ENCODE results near the gene SPARCL1. TPM values are rescaled to one million over a fixed set of nuclear protein-coding genes. Genes with fewer than 3 reads are reported as not detected.

Gene SPARCL1
- total RNA-seq, 4 donors from 2014 or later: 225 to 357 (median 273) TPM

DNA sequence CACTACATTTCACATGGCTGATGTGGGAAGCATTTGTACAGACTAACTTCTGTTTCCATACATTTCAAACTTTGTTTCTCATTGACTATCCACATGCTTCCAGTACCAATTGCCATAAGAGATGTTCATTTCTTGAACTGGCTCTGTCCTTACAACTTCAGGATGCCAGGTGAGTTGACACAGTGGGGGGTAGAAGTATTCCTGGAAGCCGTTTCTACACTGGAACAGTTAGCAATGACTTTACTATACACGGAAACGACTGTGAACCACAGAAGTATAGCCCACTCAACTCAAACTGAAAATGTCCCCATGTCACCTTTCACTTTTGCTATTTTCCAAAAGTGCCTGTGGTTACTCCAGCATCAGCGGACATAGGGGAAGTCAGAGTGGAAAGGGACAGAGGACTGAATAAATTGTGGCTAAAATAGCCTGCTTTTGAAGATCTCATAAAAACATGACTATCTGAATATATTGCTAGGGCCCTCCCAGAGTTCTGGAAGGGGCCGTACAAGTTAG is 41.2 kb upstream of the SPARCL1 start:
- ATAC-seq (no peak), DNase-seq (no peak)
- Histone ChIP-seq H3K4me3 (no peak overlapping the region), H3K36me3 (no peaks in the 10 kb centered on the region), H3K4me1 (no peaks in the 10 kb centered on the region), H3K9me3 (no peaks in the 10 kb centered on the region), H3K27ac (no peak overlapping the region), H3K27me3 (no peaks in the 10 kb centered on the region)
- intact Hi-C loops (cut with DNase I; ENCODE audit: low total_unique reads): no loop called here
- TF ChIP-seq POLR2A (IDR thresholded peaks at IDR 0.05): no peak
- TF ChIP-seq, protein P1, sequence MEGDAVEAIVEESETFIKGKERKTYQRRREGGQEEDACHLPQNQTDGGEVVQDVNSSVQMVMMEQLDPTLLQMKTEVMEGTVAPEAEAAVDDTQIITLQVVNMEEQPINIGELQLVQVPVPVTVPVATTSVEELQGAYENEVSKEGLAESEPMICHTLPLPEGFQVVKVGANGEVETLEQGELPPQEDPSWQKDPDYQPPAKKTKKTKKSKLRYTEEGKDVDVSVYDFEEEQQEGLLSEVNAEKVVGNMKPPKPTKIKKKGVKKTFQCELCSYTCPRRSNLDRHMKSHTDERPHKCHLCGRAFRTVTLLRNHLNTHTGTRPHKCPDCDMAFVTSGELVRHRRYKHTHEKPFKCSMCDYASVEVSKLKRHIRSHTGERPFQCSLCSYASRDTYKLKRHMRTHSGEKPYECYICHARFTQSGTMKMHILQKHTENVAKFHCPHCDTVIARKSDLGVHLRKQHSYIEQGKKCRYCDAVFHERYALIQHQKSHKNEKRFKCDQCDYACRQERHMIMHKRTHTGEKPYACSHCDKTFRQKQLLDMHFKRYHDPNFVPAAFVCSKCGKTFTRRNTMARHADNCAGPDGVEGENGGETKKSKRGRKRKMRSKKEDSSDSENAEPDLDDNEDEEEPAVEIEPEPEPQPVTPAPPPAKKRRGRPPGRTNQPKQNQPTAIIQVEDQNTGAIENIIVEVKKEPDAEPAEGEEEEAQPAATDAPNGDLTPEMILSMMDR (IDR thresholded peaks at IDR 0.05 in 4 of 5, conservative IDR thresholded peaks at IDR 0.05 in 1 of 5): no peak
- in situ Hi-C loops (cut with MboI; ENCODE audit: low sequenced_read_pairs in 4 of 4): loop anchor here in 1 of 4 donors (25.0 kb wide), 1 partner anchor 267 kb away; the partner anchor contains the start of gene MEPE

DNA sequence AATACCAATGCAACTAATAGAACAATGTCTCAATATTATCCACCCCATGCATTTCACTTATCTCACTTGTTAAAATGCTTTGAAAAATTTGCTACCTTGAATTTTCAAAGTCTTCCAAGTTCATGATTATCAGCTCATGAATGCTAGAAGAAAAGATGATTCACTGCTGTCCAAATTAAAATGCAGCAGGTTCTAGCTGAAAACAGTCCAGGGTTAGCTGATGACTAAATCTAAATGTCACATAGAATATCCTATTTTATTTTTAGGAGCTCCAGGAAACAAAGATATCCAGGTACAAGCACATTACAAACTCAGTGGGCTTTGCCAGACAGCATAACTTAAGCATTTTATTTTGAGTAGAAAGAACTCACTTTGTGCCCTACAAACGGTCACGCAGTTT is 38.0 kb upstream of the SPARCL1 start:
- H3K27ac ChIP-seq: no peak overlapping the region
- no peaks in the 10 kb centered on the region for H3K9me3 ChIP-seq
- DNase-seq: no peak
- no peaks in the 10 kb centered on the region for H3K36me3 ChIP-seq
- no peak overlapping the region for H3K4me3 ChIP-seq
- TF ChIP-seq POLR2A (IDR thresholded peaks at IDR 0.05): no peak
- intact Hi-C loops (cut with DNase I; ENCODE audit: low total_unique reads) (no loop called here), in situ Hi-C loops (cut with MboI; ENCODE audit: low sequenced_read_pairs in 4 of 4) (loop anchor here in 1 of 4 donors (25.0 kb wide), 1 partner anchor 270 kb away; the partner anchor contains the start of gene MEPE)
- H3K27me3 ChIP-seq: no peaks in the 10 kb centered on the region
- no peak for ATAC-seq
- H3K4me1 ChIP-seq: no peaks in the 10 kb centered on the region

DNA sequence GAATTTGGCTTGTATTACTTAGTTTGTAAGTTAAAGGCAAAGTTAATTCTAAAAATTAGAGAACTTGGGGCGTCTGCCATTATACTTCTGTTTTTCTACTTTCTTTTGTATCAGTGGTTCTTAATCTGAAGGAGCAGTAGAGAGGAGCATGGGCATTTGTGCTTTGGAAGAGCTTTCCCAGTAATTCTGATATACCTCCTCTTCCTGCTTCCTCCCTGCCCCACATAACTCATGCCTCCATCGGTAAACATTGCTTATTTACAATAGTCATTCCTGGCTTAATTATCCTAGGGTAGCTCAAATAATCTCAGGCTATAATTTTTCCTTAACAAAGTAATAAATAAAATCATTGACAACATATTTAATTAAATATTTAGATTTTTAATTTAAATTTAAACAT is 37.1 kb upstream of the SPARCL1 start:
- DNase-seq (no peak), ATAC-seq (no peak)
- no peaks in the 10 kb centered on the region for H3K4me1 ChIP-seq
- no peaks in the 10 kb centered on the region for H3K27me3 ChIP-seq
- no peak for TF ChIP-seq POLR2A (IDR thresholded peaks at IDR 0.05)
- TF ChIP-seq, protein P1 (IDR thresholded peaks at IDR 0.05 in 4 of 5, conservative IDR thresholded peaks at IDR 0.05 in 1 of 5): no peak
- intact Hi-C loops (cut with DNase I; ENCODE audit: low total_unique reads) (no loop called here), in situ Hi-C loops (cut with MboI; ENCODE audit: low sequenced_read_pairs in 4 of 4) (loop anchor here in 1 of 4 donors (25.0 kb wide), 1 partner anchor 271 kb away; the partner anchor contains the start of gene MEPE)
- H3K9me3 ChIP-seq: no peaks in the 10 kb centered on the region
- H3K36me3 ChIP-seq: no peaks in the 10 kb centered on the region
- no peak overlapping the region for H3K4me3 ChIP-seq
- no peak overlapping the region for H3K27ac ChIP-seq

DNA sequence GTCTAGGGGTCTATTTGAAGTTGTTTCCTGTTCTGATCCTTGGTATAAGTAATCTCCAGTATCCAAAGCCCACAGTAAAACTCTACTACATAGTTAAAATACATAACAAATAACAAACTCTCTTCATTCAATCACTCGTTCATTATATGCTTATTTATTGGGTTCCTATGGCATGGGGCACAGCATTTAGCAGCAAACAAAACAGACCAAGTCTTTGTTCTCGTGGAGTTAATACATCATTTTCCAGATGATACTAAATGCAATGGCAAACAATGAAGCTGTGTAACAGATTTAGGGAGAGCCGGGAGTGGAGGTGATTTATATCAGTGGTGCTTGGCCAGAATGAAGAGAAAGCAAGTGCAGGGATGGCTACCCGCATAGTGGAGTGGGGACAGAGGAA is 36.6 kb upstream of the SPARCL1 start:
- ATAC-seq: no peak
- intact Hi-C loops (cut with DNase I; ENCODE audit: low total_unique reads) (no loop called here), in situ Hi-C loops (cut with MboI; ENCODE audit: low sequenced_read_pairs in 4 of 4) (loop anchor here in 1 of 4 donors (25.0 kb wide), 1 partner anchor 272 kb away; the partner anchor contains the start of gene MEPE)
- no peak overlapping the region for H3K4me3 ChIP-seq
- DNase-seq: no peak
- no peaks in the 10 kb centered on the region for H3K27me3 ChIP-seq
- no peaks in the 10 kb centered on the region for H3K36me3 ChIP-seq
- no peak for TF ChIP-seq POLR2A (IDR thresholded peaks at IDR 0.05)
- TF ChIP-seq, protein P1 (IDR thresholded peaks at IDR 0.05 in 4 of 5, conservative IDR thresholded peaks at IDR 0.05 in 1 of 5): no peak
- H3K27ac ChIP-seq: no peak overlapping the region
- no peaks in the 10 kb centered on the region for H3K9me3 ChIP-seq
- H3K4me1 ChIP-seq: no peaks in the 10 kb centered on the region

DNA sequence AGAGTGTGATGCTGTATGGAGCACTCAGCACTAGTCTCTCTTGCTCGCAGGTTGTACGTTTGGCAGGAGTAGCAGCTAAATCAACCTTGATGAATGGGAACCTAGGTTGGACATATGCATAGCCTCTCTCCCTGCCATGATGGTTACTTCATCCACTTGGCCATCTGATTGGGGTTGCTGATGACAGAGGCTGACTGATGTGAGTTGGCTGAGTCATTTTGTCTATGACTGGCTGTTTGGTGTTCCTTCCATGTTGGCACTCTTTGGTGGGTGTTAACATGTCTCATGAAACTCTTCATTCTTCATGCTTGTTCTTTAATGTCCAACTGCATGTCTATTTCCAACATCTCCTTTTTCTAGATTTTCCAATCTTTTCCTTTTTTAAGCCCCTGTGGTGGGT is 31.6 kb upstream of the SPARCL1 start:
- Histone ChIP-seq H3K27ac (no peak overlapping the region), H3K36me3 (no peaks in the 10 kb centered on the region), H3K27me3 (no peaks in the 10 kb centered on the region), H3K4me3 (no peak overlapping the region), H3K9me3 (no peaks in the 10 kb centered on the region), H3K4me1 (no peaks in the 10 kb centered on the region)
- ATAC-seq: no peak
- in situ Hi-C loops (cut with MboI; ENCODE audit: low sequenced_read_pairs in 4 of 4): loop anchor here in 1 of 4 donors (25.0 kb wide), 1 partner anchor 276 kb away; the partner anchor contains the start of gene MEPE
- intact Hi-C loops (cut with DNase I; ENCODE audit: low total_unique reads): no loop called here
- TF ChIP-seq, protein P1 (IDR thresholded peaks at IDR 0.05 in 4 of 5, conservative IDR thresholded peaks at IDR 0.05 in 1 of 5): no peak
- no peak for TF ChIP-seq POLR2A (IDR thresholded peaks at IDR 0.05)
- DNase-seq: no peak
